ENCODE data around the gene PRDX2. TPM values are rescaled to one million over a fixed set of nuclear protein-coding genes. Genes with fewer than 3 reads are reported as not detected.

PRDX2 gene
- total and polyA plus RNA-seq, 10 of the 15 experiments (the other 5 are each of a cell fraction or from before 2014, with no cell fraction given), result 93.0 to 812 (median 344) TPM

GRCh38 chr19:12792051-12792852 lies 9.3 kb downstream of the PRDX2 start (continued):
- TF ChIP-seq HSF1 (IDR thresholded peaks at IDR 0.05; ENCODE audit: low read depth, low read length) (no peak), NKRF (conservative IDR thresholded peaks at IDR 0.05) (peak; percentile 56; the same call in 1 of the 2 replicates), CBX5 (IDR thresholded peaks at IDR 0.05; ENCODE audit: low read depth) (no peak), BRCA1 (IDR thresholded peaks at IDR 0.05; ENCODE audit: low read depth, low read length) (no peak), ZBED1 (IDR thresholded peaks at IDR 0.05; ENCODE audit: borderline replicate concordance) (peak; percentile 53; the same call in 1 of the 2 replicates), CBFB (IDR thresholded peaks at IDR 0.05; ENCODE audit: low read depth) (no peak), SIX5 (IDR thresholded peaks at IDR 0.05; ENCODE audit: low read depth, low read length, severe bottlenecking) (no peak), SP1 (IDR thresholded peaks at IDR 0.05; ENCODE audit: low read depth, low read length) (no peak), POLR2A (IDR thresholded peaks at IDR 0.05; ENCODE audit: low read depth, low read length) (peak; percentile 81), NFYB (IDR thresholded peaks at IDR 0.05; ENCODE audit: insufficient read depth, low read depth, low read length) (no peak), ZNF217 (IDR thresholded peaks at IDR 0.05) (no peak), SMAD1 (IDR thresholded peaks at IDR 0.05; ENCODE audit: low read depth, partially characterized antibody) (no peak), RUNX3 (IDR thresholded peaks at IDR 0.05; ENCODE audit: low read length) (no peak), MAX (IDR thresholded peaks at IDR 0.05; ENCODE audit: low read depth, low read length) (peak; percentile 31; the same call in 1 of the 2 replicates), FOXK2 (IDR thresholded peaks at IDR 0.05) (no peak), IRF5 (IDR thresholded peaks at IDR 0.05; ENCODE audit: borderline replicate concordance) (no peak), MYC (IDR thresholded peaks at IDR 0.05; ENCODE audit: insufficient read depth, insufficient read length, insufficient replicate concordance, low read length, severe bottlenecking) (no peak), MTA3 (IDR thresholded peaks at IDR 0.05; ENCODE audit: borderline replicate concordance, low read length) (no peak), POU2F2 (IDR thresholded peaks at IDR 0.05; ENCODE audit: borderline replicate concordance, low read depth, low read length) (no peak), STAT1 (conservative IDR thresholded peaks at IDR 0.05) (no peak), NFYA (IDR thresholded peaks at IDR 0.05; ENCODE audit: borderline replicate concordance, low read depth, low read length) (no peak), IRF4 (IDR thresholded peaks at IDR 0.05; ENCODE audit: low read depth, low read length) (no peak), POLR2AphosphoS2 (IDR thresholded peaks at IDR 0.05; ENCODE audit: low read depth, low read length) (no peak; the same call in 1 of the 2 replicates), SKIL (IDR thresholded peaks at IDR 0.05; ENCODE audit: low read depth, poor library complexity, severe bottlenecking) (no peak), KDM1A (IDR thresholded peaks at IDR 0.05; ENCODE audit: borderline replicate concordance) (no peak)

Data from GM12878 (cell line).